GM12872 (cell line): ENCODE data around the gene RPL7A.

Experiments
- TF ChIP-seq, protein P1 (sequence below): IDR thresholded peaks from 3 replicates; pipeline ENCODE4 v1.5.1; 2011; ENCODE audit warnings: low read depth, mild to moderate bottlenecking, low read length, moderate library complexity; ENCODE audit not compliant: insufficient read depth

Gene RPL7A

DNA sequence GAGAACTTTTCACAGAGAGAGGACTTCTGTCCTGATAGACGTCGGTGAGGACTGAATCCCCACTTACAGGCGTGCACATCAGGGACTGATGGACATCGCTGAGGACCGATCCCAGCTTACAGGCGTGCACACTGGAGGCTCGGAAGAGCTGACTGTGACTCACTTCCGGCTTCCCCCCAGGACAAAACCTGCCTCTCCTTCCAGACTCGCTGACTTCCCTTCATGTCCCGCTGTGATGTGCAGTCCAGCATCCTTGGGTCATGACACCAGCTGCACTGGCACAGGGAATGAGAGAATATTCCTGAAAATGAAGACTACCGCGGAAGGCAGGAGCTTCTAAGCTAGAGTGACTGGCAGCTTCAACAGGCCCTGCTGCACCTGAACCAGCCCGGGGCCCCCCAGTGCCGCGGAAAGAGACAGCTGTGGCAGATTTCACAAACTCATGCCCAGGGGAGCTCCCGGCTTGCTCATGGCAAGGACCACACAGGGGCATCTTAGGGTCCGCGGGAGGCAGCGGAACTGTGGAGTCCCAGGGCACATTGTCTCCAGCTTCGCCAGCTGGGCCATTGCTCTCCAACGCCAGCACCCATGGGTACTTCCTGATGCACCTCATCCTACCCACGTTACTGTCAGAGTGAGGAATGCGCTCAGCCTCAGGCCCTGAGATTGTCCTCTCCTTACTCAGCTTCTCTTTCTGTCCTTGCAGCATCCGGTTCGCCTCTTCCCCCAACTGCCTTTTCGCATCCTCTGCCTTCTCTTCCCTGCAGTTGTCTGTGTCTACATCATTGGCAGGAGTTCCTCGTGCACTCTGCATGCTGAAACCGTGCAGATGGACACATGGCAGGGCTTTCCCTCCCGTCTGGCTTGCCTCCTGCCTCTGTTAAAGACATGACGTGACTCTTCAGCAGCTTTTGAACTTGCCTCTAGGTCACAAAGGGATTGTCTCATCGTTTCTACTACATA, 41.5 kb upstream of the RPL7A start:
- TF ChIP-seq, protein P1, sequence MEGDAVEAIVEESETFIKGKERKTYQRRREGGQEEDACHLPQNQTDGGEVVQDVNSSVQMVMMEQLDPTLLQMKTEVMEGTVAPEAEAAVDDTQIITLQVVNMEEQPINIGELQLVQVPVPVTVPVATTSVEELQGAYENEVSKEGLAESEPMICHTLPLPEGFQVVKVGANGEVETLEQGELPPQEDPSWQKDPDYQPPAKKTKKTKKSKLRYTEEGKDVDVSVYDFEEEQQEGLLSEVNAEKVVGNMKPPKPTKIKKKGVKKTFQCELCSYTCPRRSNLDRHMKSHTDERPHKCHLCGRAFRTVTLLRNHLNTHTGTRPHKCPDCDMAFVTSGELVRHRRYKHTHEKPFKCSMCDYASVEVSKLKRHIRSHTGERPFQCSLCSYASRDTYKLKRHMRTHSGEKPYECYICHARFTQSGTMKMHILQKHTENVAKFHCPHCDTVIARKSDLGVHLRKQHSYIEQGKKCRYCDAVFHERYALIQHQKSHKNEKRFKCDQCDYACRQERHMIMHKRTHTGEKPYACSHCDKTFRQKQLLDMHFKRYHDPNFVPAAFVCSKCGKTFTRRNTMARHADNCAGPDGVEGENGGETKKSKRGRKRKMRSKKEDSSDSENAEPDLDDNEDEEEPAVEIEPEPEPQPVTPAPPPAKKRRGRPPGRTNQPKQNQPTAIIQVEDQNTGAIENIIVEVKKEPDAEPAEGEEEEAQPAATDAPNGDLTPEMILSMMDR, result no peak

DNA sequence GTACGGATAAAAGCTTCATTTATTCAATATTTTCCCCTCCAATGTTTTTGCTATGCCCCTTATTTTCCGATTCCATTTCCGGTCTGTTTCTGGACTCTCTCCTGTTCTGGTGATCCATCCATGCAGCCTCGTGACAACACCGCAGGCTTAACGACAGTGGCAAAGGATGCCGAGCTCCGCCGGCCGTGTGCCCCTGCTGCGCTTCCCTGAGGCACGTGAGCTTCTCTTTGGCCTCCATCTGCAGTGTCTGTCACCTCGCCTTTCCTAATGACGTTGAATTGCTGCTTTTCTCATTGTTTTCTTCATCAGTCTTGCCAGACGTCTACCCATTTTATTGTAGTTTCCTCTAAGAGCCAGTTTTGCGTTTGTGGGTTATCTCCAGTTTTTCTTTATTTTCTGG, 40.7 kb upstream of the RPL7A start:
- TF ChIP-seq, protein P1, result no peak

DNA sequence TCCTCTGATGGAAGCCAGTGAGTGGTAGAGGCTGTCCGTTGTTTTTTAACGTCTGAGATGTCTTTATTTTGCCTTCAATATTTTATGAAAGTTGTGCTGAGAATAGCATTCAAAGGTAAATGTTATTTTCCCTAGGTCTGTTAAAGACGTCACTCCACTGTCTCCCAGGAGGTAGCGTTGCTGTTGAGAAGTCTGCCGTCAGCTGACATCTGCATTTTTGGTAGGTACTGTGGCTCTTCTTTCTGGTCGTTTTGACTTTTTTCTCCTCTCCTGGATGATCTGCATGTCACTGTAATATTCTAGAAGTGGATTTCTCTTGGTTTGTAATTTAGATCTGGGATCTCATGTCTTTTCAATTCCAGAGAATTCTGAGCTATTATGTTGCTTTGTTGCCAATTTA, 38.4 kb upstream of the RPL7A start:
- TF ChIP-seq, protein P1, result no peak

DNA sequence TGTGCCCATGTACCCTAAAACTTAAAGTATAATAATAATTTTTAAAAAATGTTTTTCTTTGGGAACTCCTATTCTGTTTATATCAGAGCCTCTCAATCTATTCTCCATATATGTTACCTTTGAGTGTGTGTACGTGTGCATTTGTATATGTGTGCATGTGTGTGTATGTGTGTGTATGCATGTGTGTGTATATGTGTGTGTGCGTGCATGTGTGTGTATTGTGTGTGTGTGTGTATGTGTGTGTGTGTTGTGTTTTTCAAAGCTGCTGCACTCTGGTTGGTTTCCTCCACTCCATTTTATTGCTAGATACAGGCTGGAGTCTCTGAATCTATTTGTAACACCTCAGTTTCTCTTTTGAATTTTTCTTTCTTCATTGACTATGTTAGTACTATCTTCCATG, 32.0 kb upstream of the RPL7A start:
- TF ChIP-seq, protein P1, result no peak

DNA sequence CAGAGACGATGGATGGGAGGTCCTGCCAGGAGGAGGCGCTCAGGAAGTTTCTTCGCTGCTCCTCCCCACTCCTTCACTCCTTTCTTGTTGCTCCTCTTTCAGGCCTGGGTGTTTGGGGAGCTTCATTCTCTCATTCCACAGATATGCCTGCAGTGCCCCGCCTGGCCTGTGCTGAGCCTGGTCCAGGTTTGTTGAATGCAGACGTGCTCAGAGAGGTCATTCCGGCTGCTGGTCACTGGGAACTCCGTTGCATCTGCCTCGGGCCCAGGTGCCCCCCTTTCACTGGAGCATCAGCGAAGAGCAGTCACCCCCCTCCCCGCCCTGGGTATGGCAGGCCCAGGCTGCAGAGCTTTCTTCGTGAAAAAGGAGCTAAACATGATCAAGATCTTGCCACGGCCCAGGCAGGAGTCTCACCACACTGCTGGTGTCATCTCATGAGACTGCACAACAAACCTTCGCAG, 27.6 kb upstream of the RPL7A start:
- TF ChIP-seq, protein P1, result no peak

DNA sequence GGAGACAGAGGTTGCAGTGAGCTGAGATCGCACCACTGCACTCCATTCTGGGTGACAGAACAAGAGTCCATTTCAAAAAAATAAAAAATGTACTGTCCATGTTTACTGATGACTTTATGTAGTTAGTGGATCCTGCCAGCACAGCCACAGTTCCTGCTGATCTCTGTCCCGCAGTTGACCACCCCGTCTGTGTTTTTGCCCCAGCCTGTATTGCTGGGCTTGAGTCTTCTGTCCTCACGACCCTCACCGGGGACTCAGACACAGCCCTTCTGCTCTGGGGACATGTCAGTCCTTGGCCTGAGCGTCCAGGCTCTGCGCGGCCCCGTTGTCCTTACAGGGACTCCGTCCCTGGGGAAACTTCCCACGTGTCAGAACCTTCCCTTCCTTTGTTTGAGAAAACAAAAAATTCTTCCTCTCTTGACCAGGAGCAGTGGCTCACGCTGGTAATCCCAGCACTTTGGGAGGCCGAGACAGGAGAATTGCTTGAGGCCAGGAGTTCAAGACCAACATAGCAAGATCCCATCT, 26.5 kb upstream of the RPL7A start:
- TF ChIP-seq, protein P1, result no peak

DNA sequence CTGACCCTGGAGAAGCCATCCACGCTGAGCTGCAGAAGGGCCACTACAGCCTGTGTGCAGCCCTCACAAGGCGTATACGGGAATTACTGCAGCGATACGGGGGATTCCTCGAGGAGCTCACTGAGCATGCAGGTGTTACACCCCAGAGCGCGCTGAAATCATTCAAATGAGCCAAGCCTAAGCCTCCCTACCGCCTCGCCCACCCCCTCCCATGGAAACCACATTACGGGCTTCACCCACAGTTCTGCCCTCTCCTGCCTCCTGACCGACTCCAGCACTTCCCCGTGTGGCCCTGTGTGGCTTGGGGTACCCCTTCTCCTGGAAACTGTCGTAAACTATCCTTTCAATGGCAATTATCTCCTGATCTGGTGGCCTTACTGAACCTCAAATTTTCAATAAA, 25.3 kb upstream of the RPL7A start:
- TF ChIP-seq, protein P1, result no peak
